Islet precursor cell (in vitro differentiated cells): ENCODE measurements around the gene TNS2.

Source experiments
- DNase-seq: peaks from one replicate; pipeline ENCODE4 v3.0.0-alpha.2; 2018

The TNS2 gene

DNA sequence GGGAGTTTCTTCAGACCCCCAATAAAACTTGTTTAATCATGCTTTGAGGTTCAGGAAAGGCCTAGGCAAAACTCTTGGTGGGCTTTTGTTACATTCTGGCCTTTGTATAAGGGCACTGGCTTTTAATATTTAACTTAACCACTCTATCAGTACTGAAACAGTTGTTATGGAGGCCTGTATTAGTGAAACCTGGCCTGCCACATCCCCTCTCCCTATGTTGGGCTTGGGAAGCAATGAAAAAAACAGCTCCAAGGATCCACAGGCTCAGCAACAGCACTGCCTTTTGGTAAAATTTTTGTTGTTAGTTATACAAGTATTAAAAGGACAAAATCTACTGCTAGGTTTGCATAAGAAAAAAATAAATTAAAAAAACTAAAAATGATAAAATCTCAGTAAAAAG lies 64.1 kb downstream of the TNS2 start:
- DNase-seq: no peak
